GM19025 (cell line): Measurements from ENCODE around the gene LIMS4.
"Not testable (repeated sequence)": the region's sequence is repeated elsewhere in the genome, so short reads cannot be mapped to it uniquely, and the experiment has no call there.

Source experiments
- ATAC-seq: cut with Tn5 transposase; IDR thresholded peaks from one replicate; pipeline ENCODE4 v1.9.1; 2021; ENCODE audit warnings: mild to moderate bottlenecking, low read depth, moderate library complexity; ENCODE audit not compliant: unreplicated experiment

LIMS4 gene

GRCh38 chr2:110455080-110455670 is 17.4 kb downstream of the LIMS4 start:
- ATAC-seq: not testable (repeated sequence)

- not testable (repeated sequence) for ATAC-seq
Measured at GRCh38 chr2:110450951-110451350, 21.7 kb downstream of the LIMS4 start.

GRCh38 chr2:110449127-110449947 is 23.3 kb downstream of the LIMS4 start:
- not testable (repeated sequence) for ATAC-seq

GRCh38 chr2:110446644-110447043 is 26.0 kb downstream of the LIMS4 start:
- ATAC-seq: not testable (repeated sequence)

GRCh38 chr2:110443305-110444005 is 29.2 kb downstream of the LIMS4 start:
- ATAC-seq: not testable (repeated sequence)

GRCh38 chr2:110441905-110442304 is 30.7 kb downstream of the LIMS4 start:
- not testable (repeated sequence) for ATAC-seq

GRCh38 chr2:110434565-110434964 is 38.1 kb downstream of the LIMS4 start:
- ATAC-seq: not testable (repeated sequence)

- not testable (repeated sequence) for ATAC-seq
Measured at GRCh38 chr2:110425725-110426124, 46.9 kb downstream of the LIMS4 start.

GRCh38 chr2:110424421-110424820 is 48.2 kb downstream of the LIMS4 start:
- ATAC-seq: not testable (repeated sequence)

GRCh38 chr2:110423574-110423962 is 49.0 kb downstream of the LIMS4 start:
- ATAC-seq: not testable (repeated sequence)

GRCh38 chr2:110422852-110423573 is 49.6 kb downstream of the LIMS4 start:
- not testable (repeated sequence) for ATAC-seq

- ATAC-seq: not testable (repeated sequence)
Measured at GRCh38 chr2:110420641-110421354, 51.8 kb downstream of the LIMS4 start.

- ATAC-seq: not testable (repeated sequence)
Measured at GRCh38 chr2:110407142-110407541, 65.5 kb downstream of the LIMS4 start.

GRCh38 chr2:110404988-110405387 is 67.6 kb downstream of the LIMS4 start:
- ATAC-seq: not testable (repeated sequence)

- not testable (repeated sequence) for ATAC-seq
Measured at GRCh38 chr2:110404246-110404645, 68.4 kb downstream of the LIMS4 start.

- not testable (repeated sequence) for ATAC-seq
Measured at GRCh38 chr2:110401001-110401618, 71.5 kb downstream of the LIMS4 start.

GRCh38 chr2:110399378-110399777 is 73.2 kb downstream of the LIMS4 start:
- ATAC-seq: not testable (repeated sequence)

GRCh38 chr2:110395990-110396389 is 76.6 kb downstream of the LIMS4 start:
- ATAC-seq: not testable (repeated sequence)
